Central memory CD8-positive, alpha-beta T cell (primary cell): Measurements from ENCODE around the gene CNTN4.
"Not testable (repeated sequence)": the region's sequence is repeated elsewhere in the genome, so short reads cannot be mapped to it uniquely, and the experiment has no call there.

Experiments
- ATAC-seq: fragments of 150-1000 bp; cut with Tn5 transposase; replicated peaks from 2 replicates; pipeline ENCODE4 v1.10.0; 2022; ENCODE audit warnings: mild to moderate bottlenecking, moderate FRiP score, moderate number of reproducible peaks; ENCODE audit not compliant: poor library complexity, severe bottlenecking; ENCODE audit errors: extremely low read depth
- DNase-seq, 2 donors: peaks; one replicate each; pipeline ENCODE4 v3.0.0; 2021; ENCODE audit warnings: low spot score in 2 of 2
- H3K27ac Mint-ChIP-seq: one replicate; pipeline ENCODE4 v1.8.0; 2022; ENCODE audit warnings: low read depth, mild to moderate bottlenecking, moderate library complexity, mixed read lengths
- H3K27me3 Mint-ChIP-seq: one replicate; pipeline ENCODE4 v1.8.0; 2022; ENCODE audit warnings: mixed read lengths
- H3K36me3 Mint-ChIP-seq: one replicate; pipeline ENCODE4 v1.8.0; 2022; ENCODE audit warnings: mild to moderate bottlenecking, moderate library complexity, mixed read lengths; ENCODE audit not compliant: insufficient read depth
- H3K4me1 Mint-ChIP-seq: one replicate; pipeline ENCODE4 v1.8.0; 2022; ENCODE audit warnings: mixed read lengths
- H3K4me3 Mint-ChIP-seq: one replicate; pipeline ENCODE4 v1.8.0; 2022; ENCODE audit warnings: mild to moderate bottlenecking, moderate library complexity, mixed read lengths
- H3K9me3 Mint-ChIP-seq: one replicate; pipeline ENCODE4 v1.8.0; 2022; ENCODE audit warnings: mixed read lengths

CNTN4 gene

GRCh38 chr3:2098398-2099027, at the start of gene CNTN4:
CNTN4 (plus strand) TSS chr3:2098866.
- Mint-ChIP-seq H3K4me1 (no peaks in the 10 kb centered on the region), H3K27me3 (peaks cover 42% of the 10 kb centered on the region), H3K4me3 (no peak within 1 kb of the TSS), H3K27ac (no peak within 1 kb of the TSS), H3K9me3 (peaks cover 10% of the 10 kb centered on the region), H3K36me3 (no peaks in the 10 kb centered on the region)
- DNase-seq (no peak), ATAC-seq (no peak)

DNA sequence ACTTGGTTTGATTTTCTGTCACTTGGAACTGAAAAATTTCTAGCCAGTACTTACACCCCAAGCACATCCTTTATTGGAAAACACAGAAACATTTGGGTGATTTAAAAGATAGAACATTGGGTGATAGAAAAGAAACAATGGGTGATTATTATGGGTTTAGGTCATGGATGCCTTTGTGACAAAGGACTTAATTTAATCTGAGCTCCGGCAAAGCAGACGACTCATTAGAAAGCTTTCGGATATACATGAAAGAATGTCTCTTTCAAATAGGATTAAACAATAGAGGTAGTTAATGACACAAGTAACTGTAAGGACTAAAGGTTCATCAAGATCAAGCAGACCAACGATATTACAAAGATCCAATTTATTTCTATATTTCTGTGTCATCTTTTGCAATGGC, 37.3 kb upstream of the CNTN4 start:
- ATAC-seq (no peak), DNase-seq (no peak)
- Mint-ChIP-seq H3K36me3 (no peaks in the 10 kb centered on the region), H3K4me1 (no peaks in the 10 kb centered on the region), H3K27ac (no peak overlapping the region), H3K27me3 (no peaks in the 10 kb centered on the region), H3K4me3 (no peak overlapping the region), H3K9me3 (peaks cover 11% of the 10 kb centered on the region)

- no peak for DNase-seq
- Mint-ChIP-seq H3K4me1 (no peaks in the 10 kb centered on the region), H3K27ac (no peak overlapping the region), H3K4me3 (no peak overlapping the region), H3K27me3 (no peaks in the 10 kb centered on the region), H3K36me3 (no peaks in the 10 kb centered on the region), H3K9me3 (peaks cover 11% of the 10 kb centered on the region)
- ATAC-seq, result no peak
These were observed 27.1 kb upstream of the CNTN4 start for GRCh38 chr3:2071531-2071930.

- Mint-ChIP-seq H3K27me3 (no peaks in the 10 kb centered on the region), H3K4me1 (no peaks in the 10 kb centered on the region), H3K4me3 (no peak overlapping the region), H3K9me3 (peaks cover 14% of the 10 kb centered on the region), H3K27ac (no peak overlapping the region), H3K36me3 (peaks cover 1% of the 10 kb centered on the region)
- ATAC-seq (no peak), DNase-seq (no peak)
These were observed 19.8 kb upstream of the CNTN4 start for GRCh38 chr3:2078821-2079220.

DNA sequence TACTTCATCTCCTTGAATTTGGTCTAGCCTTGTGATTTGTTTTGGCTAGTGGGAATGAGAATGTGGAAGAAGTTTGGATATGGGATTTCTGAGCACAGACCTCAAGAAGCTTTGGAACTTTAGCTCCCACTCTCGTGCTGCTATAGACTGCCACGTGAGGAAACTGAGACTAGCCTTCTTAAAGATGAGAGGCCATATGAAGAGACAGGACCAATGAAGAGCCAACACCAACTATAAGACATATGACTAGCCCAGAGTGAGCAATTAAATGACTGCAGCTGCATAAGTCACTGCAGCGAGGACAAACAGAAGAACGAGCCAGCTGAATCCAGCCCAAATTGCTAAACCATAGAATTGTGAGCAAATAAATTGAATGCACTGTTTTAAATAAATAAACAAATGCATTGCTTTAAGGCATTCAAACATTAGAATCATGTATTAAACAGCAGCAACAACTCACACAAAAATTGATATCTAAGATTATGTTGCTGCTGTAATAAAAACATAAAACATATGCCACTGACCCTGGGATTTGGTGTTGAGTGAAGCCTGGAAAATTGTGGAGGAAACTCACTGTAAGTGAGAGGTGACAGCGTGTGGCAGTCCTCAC, 15.7 kb upstream of the CNTN4 start:
- peaks cover 9% of the 10 kb centered on the region for H3K9me3 Mint-ChIP-seq

DNA sequence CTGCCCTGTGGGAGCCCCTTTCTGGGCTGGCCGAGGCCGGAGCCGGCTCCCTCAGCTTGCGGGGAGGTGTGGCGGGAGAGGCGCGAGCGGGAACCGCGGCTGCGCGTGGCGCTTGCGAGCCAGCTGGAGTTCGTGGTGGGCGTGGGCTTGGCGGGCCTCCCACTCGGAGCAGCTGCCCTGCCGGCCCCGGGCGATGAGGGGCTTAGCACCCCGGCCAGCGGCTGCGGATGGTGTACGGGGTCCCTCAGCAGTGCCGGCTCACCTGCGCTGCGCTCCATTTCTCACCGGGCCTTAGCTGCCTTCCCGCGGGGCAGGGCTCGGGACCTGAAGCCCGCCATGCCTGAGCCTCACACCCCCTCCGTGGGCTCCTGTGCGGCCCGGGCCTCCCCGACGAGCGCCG, 15.1 kb upstream of the CNTN4 start:
- ATAC-seq, H3K27me3 Mint-ChIP-seq, H3K4me1 Mint-ChIP-seq, H3K9me3 Mint-ChIP-seq, H3K27ac Mint-ChIP-seq, DNase-seq, H3K4me3 Mint-ChIP-seq, H3K36me3 Mint-ChIP-seq: not testable (repeated sequence)

More for the DNA sequence above, 15.7 kb upstream of the CNTN4 start:
- H3K27ac Mint-ChIP-seq, result no peak overlapping the region
- no peak for ATAC-seq
- H3K4me1 Mint-ChIP-seq, result no peaks in the 10 kb centered on the region
- no peak overlapping the region for H3K4me3 Mint-ChIP-seq
- H3K27me3 Mint-ChIP-seq, result no peaks in the 10 kb centered on the region
- H3K36me3 Mint-ChIP-seq, result peaks cover 1% of the 10 kb centered on the region
- DNase-seq, result no peak

- Mint-ChIP-seq H3K36me3 (no peaks in the 10 kb centered on the region), H3K9me3 (peaks cover 5% of the 10 kb centered on the region), H3K4me1 (no peaks in the 10 kb centered on the region), H3K27me3 (no peaks in the 10 kb centered on the region), H3K27ac (no peak overlapping the region), H3K4me3 (no peak overlapping the region)
- no peak for DNase-seq
- no peak for ATAC-seq
These were observed 8.4 kb upstream of the CNTN4 start for GRCh38 chr3:2090095-2090911.

GRCh38 chr3:2092758-2093157, 5.9 kb upstream of the CNTN4 start:
- Mint-ChIP-seq H3K27ac (no peak overlapping the region), H3K4me3 (no peak overlapping the region), H3K27me3 (peaks cover 21% of the 10 kb centered on the region), H3K36me3 (no peaks in the 10 kb centered on the region), H3K4me1 (no peaks in the 10 kb centered on the region), H3K9me3 (peaks cover 5% of the 10 kb centered on the region)
- ATAC-seq (no peak), DNase-seq (no peak)

DNA sequence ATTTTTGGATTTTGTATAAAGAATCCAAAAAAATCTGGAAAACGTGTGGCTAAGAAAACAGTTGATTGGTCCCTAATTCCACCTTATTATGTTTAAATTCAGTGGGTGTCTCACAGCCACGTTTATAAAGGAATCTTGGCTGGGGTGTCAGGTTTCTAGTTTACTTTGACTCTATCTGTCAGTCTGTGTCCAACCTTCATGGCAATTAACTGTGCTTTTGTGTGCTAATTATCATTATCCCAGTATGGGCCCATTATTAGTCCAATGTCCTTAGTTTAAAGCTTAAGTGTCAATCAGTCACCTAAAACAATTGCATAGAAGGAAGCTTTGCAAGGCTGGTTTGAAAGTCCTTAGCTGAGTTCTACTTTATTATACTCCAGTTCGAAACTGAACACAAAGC, 3.7 kb upstream of the CNTN4 start:
- no peak for DNase-seq
- Mint-ChIP-seq H3K9me3 (peaks cover 8% of the 10 kb centered on the region), H3K4me3 (no peak overlapping the region), H3K4me1 (no peaks in the 10 kb centered on the region), H3K27me3 (peaks cover 29% of the 10 kb centered on the region), H3K27ac (no peak overlapping the region), H3K36me3 (no peaks in the 10 kb centered on the region)
- no peak for ATAC-seq

DNA sequence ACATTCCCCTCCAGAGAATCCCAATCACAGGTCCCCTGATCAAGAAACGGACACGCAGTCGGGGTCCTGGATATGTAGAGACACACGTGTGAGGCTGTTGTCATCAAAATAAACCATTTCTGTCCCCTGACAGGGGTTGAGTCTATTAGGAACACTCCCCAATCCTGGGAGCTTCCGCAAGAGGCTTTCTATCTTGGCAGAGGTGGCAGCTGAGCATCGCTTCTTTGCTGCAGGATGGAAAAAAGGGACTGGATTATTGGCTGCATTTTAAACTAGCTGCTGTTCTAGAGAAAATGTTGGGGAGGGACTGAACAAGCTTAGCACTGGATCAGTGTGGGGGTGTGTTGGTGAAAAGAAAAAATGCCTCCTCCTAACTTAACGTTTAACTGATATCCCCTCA, 2.5 kb upstream of the CNTN4 start:
- no peak for ATAC-seq
- Mint-ChIP-seq H3K36me3 (no peaks in the 10 kb centered on the region), H3K4me1 (no peaks in the 10 kb centered on the region), H3K27ac (no peak overlapping the region), H3K9me3 (peaks cover 12% of the 10 kb centered on the region), H3K27me3 (peaks cover 42% of the 10 kb centered on the region), H3K4me3 (no peak overlapping the region)
- no peak for DNase-seq

DNA sequence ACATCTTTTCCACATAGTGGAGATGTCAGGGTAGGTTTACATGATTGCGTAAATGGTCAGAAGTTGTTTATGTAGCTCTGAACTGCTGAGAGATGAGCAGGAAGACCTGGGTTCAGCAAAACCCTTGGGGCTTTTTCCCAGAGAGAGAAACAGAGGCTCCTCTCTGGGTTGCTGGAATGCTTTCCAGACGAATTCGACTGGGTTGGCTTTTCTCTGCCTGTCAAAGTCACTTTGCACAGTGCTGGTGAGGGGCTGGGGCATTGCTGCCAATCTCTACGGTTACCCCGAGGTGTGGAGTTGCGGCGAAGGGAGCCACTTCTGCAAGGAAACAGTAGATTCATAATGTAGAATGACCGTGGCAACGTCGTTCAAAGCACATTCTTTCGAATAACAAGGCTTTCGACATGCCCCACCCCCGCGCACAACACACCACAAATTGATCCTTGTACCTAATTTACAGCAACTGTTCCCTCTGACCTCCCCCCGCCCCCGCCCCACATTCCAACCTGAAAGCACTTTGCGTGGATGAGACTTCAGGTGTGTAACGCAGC, 950 bp upstream of the CNTN4 start:
- Mint-ChIP-seq H3K36me3 (no peaks in the 10 kb centered on the region), H3K27ac (no peak overlapping the region), H3K27me3 (peaks cover 42% of the 10 kb centered on the region), H3K4me3 (no peak overlapping the region), H3K9me3 (peaks cover 12% of the 10 kb centered on the region), H3K4me1 (no peaks in the 10 kb centered on the region)
- no peak for ATAC-seq
- no peak for DNase-seq

DNA sequence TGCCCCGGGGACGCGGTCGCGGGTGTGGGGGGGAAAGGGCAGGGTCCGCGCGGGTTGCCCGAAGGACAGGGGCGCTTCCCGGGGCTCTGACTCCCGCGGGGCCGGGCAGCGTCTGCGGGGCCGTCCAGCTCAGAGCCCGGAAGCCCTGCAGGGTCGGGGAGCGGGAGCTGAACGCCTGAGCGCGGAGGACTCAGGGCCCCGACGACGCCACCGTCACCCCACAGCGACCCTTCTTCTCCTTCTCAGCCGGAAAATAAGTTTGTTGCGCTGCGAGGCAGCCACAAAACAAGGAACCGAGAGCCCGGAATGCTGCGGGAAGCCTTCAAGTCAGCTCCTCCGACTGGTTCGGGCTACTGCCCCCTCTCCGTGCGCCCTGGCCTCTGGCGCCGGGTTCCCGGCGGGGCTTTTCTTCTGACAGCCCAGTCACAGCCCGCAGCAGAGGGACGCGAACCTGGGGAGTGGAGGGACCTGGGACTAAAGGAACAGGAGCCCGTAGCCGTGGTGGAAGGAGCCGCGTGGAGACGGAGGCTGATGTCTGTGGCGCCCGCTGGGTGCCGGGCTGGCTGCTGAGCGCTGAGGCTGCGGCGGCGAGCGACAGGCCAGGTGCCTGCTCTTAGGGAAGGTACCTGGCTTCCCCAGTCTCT, 484 bp downstream of the CNTN4 start:
- Mint-ChIP-seq H3K4me3 (no peak overlapping the region), H3K36me3 (no peaks in the 10 kb centered on the region), H3K27ac (no peak overlapping the region), H3K27me3 (peaks cover 42% of the 10 kb centered on the region), H3K4me1 (no peaks in the 10 kb centered on the region), H3K9me3 (peaks cover 11% of the 10 kb centered on the region)
- DNase-seq (no peak), ATAC-seq (no peak)
